DND-41 (cell line): ENCODE results near the gene SLC50A1.

ENCODE experiments used
- ATAC-seq: fragments of 200-7000 bp; cut with Tn5 transposase; 3 replicates; pipeline ENCODE4 v1.9.1; 2021; ENCODE audit warnings: low read depth; ENCODE audit not compliant: insufficient read depth
- DNase-seq: peaks from one replicate; pipeline ENCODE4 v3.0.0-alpha.2; 2020
- H2AFZ ChIP-seq: 2 replicates; pipeline ENCODE4 v1.6.0; 2012; ENCODE audit warnings: low read depth, low read length
- H3K27ac ChIP-seq: 2 replicates; pipeline ENCODE4 v1.5.1; 2012; ENCODE audit warnings: low read length, inconsistent platforms
- H3K27me3 ChIP-seq: fragments of 200-600 bp; sonication (generic); 2 replicates; pipeline ENCODE4 v1.6.0; 2012; ENCODE audit warnings: low read length, mild to moderate bottlenecking, inconsistent platforms; ENCODE audit not compliant: insufficient read depth, poor library complexity
- H3K36me3 ChIP-seq: 2 replicates; pipeline ENCODE4 v1.5.1; 2012; ENCODE audit warnings: low read length, inconsistent platforms; ENCODE audit not compliant: insufficient read depth
- H3K4me1 ChIP-seq: 2 replicates; pipeline ENCODE4 v1.5.1; 2012; ENCODE audit warnings: mild to moderate bottlenecking, low read length; ENCODE audit not compliant: insufficient read depth
- H3K4me2 ChIP-seq: 2 replicates; pipeline ENCODE4 v1.6.0; 2012; ENCODE audit warnings: mild to moderate bottlenecking, moderate library complexity, low read length, inconsistent platforms; ENCODE audit not compliant: insufficient read depth
- H3K4me3 ChIP-seq, 2 experiments: fragments of 200-600 bp in 1 of 2; shearing (Covaris generic) in 1 of 2; 2 replicates each; pipeline ENCODE4 v1.5.1; 2012 to 2016; ENCODE audit warnings: inconsistent platforms in 2 of 2, low read length in 2 of 2, mild to moderate bottlenecking in 2 of 2, low read depth in 1 of 2, moderate library complexity in 1 of 2
- H3K79me2 ChIP-seq: 2 replicates; pipeline ENCODE4 v1.6.0; 2012; ENCODE audit warnings: low read length, inconsistent platforms; ENCODE audit not compliant: insufficient read depth
- H3K9ac ChIP-seq: 2 replicates; pipeline ENCODE4 v1.6.0; 2012; ENCODE audit warnings: low read depth, mild to moderate bottlenecking, inconsistent platforms, low read length, moderate library complexity
- H3K9me3 ChIP-seq: 2 replicates; pipeline ENCODE4 v1.5.1; 2012; ENCODE audit warnings: low read length, moderate library complexity, mild to moderate bottlenecking, inconsistent platforms; ENCODE audit not compliant: insufficient read depth, severe bottlenecking
- H4K20me1 ChIP-seq: 2 replicates; pipeline ENCODE4 v1.6.0; 2012; ENCODE audit warnings: low read length; ENCODE audit not compliant: insufficient read depth
- CTCF ChIP-seq: IDR thresholded peaks from 2 replicates; pipeline ENCODE4 v1.5.1; 2012; ENCODE audit warnings: borderline replicate concordance, low read length, moderate library complexity, mild to moderate bottlenecking; ENCODE audit not compliant: poor library complexity, severe bottlenecking; ENCODE audit errors: extremely low read depth
- EZH2 ChIP-seq: IDR thresholded peaks from 3 replicates; pipeline ENCODE4 v1.6.1; 2012; ENCODE audit warnings: borderline replicate concordance, low read depth, mild to moderate bottlenecking, moderate library complexity, low read length, inconsistent platforms; ENCODE audit not compliant: severe bottlenecking

SLC50A1 gene

GRCh38 chr1:155186794-155187455 is 51.3 kb downstream of the SLC50A1 start:
- H4K20me1 ChIP-seq, result no peaks in the 10 kb centered on the region
- H3K4me3 ChIP-seq, result no peak overlapping the region
- no peak overlapping the region for H3K27ac ChIP-seq
- no peaks in the 10 kb centered on the region for H3K9me3 ChIP-seq
- no peaks in the 10 kb centered on the region for H3K79me2 ChIP-seq
- no peaks in the 10 kb centered on the region for H3K36me3 ChIP-seq
- no peak overlapping the region for H2AFZ ChIP-seq
- H3K27me3 ChIP-seq, result no peaks in the 10 kb centered on the region
- no peak for ATAC-seq
- no peaks in the 10 kb centered on the region for H3K4me1 ChIP-seq
- DNase-seq, result no peak
- no peak for TF ChIP-seq CTCF
- no peak for TF ChIP-seq EZH2
- H3K4me2 ChIP-seq, result no peak overlapping the region
- H3K9ac ChIP-seq, result no peak overlapping the region

- Histone ChIP-seq H3K27me3 (no peaks in the 10 kb centered on the region), H3K4me1 (peaks cover under 1% of the 10 kb centered on the region; the same call in 1 of the 2 replicates), H3K79me2 (no peaks in the 10 kb centered on the region), H3K9me3 (no peaks in the 10 kb centered on the region), H2AFZ (no peak overlapping the region), H3K27ac (no peak overlapping the region), H4K20me1 (no peaks in the 10 kb centered on the region), H3K4me2 (no peak overlapping the region), H3K4me3 (no peak overlapping the region), H3K9ac (no peak overlapping the region), H3K36me3 (no peaks in the 10 kb centered on the region)
- no peak for DNase-seq
- ATAC-seq, result no peak
- no peak for TF ChIP-seq CTCF
- TF ChIP-seq EZH2, result no peak
Observed at GRCh38 chr1:155187456-155187891, 51.8 kb downstream of the SLC50A1 start.

GRCh38 chr1:155188268-155188667 is 52.6 kb downstream of the SLC50A1 start:
- H3K9me3 ChIP-seq, result no peaks in the 10 kb centered on the region
- TF ChIP-seq CTCF (no peak), EZH2 (no peak)
- H3K36me3 ChIP-seq, result no peaks in the 10 kb centered on the region
- no peaks in the 10 kb centered on the region for H3K27me3 ChIP-seq
- DNase-seq (no peak), ATAC-seq (peak; percentile 36; the same call in 1 of the 3 replicates)
- no peaks in the 10 kb centered on the region for H4K20me1 ChIP-seq
- no peak overlapping the region for H3K4me3 ChIP-seq
- peaks cover 7% of the 10 kb centered on the region for H3K4me1 ChIP-seq
- H3K4me2 ChIP-seq, result no peak overlapping the region
- H3K27ac ChIP-seq, result no peak overlapping the region
- no peak overlapping the region for H3K9ac ChIP-seq
- no peak overlapping the region for H2AFZ ChIP-seq
- no peaks in the 10 kb centered on the region for H3K79me2 ChIP-seq
